ENCODE measurements around the gene FBRSL1. TPM values are rescaled to one million over a fixed set of nuclear protein-coding genes. Genes with fewer than 3 reads are reported as not detected.

The FBRSL1 gene
- total and polyA plus RNA-seq, 9 of the 15 experiments (the other 6 are each of a cell fraction or from before 2014, with no cell fraction given), result 0.24 to 129 (median 7.3) TPM

DNA sequence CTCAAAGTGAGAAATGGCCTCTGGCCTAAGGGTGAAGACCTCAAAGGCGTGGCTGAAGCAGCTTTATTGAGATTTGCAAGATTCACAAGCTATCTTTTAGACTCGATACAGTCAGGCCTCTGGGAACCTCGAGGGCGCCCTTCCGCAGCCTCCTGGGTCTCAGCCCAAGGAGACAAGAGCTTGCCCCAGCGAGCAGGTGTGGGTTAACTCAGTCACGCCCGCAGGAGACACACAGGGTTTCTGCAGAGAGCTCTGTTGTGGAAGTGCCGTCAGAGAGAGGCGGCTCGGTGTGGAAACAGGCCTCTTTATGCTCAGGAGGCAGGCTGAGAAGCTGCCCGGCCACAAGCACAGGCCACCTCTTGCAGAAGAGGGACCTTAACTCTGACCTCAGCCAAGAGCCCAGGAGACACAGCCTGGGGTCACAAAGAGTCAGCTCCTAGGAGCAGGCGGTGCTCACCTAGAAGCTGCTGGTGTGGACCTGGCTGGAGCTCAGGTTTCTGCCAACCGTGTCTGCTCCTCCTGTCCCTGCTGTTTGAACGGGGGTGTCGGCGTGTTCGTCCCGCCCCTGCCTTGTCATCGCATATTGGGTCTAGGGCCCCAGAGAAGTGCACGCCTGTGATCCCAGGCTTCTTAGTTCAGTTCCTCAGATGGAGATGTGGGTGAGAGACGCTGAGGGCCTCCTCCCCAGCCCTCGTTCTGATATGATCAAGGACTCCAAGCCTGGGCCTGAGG is 42.1 kb upstream of the FBRSL1 start:
- 13% methylated on average over 22 of the region's 23 CpGs for WGBS (ENCODE audit: insufficient coverage, low coverage, missing lambda C conversion rate)
- intact Hi-C loops (cut with micrococcal nuclease) (no loop called here), in situ Hi-C loops (cut with MboI) (no loop called here)
- no peak for TF ChIP-seq SMARCE1 (IDR thresholded peaks at IDR 0.05)
- TF ChIP-seq ZSCAN32 (CRISPR knock-in tag; IDR thresholded peaks at IDR 0.05), result no peak
- TF ChIP-seq ZNF696 (CRISPR knock-in tag; conservative IDR thresholded peaks at IDR 0.05), result no peak
- no peak for TF ChIP-seq ADNP (tag; IDR thresholded peaks at IDR 0.05)
- no peak for TF ChIP-seq MEF2A (IDR thresholded peaks at IDR 0.05; ENCODE audit: control insufficient read depth, low read depth, low read length)
- no peak for TF ChIP-seq ZNF830 (CRISPR knock-in tag; IDR thresholded peaks at IDR 0.05)
- TF ChIP-seq POLR2AphosphoS5 (IDR thresholded peaks at IDR 0.05; ENCODE audit: control insufficient read depth, insufficient read depth, low read depth, low read length), result no peak
- no peak for TF ChIP-seq PHF21A (IDR thresholded peaks at IDR 0.05; ENCODE audit: borderline replicate concordance, low read depth)
- no peak for TF ChIP-seq PML (IDR thresholded peaks at IDR 0.05; ENCODE audit: low read length)
- no peak for TF ChIP-seq CTBP1 (IDR thresholded peaks at IDR 0.05; ENCODE audit: borderline replicate concordance)
- no peak for TF ChIP-seq ELF4 (CRISPR knock-in tag; IDR thresholded peaks at IDR 0.05)
- TF ChIP-seq MCM7 (IDR thresholded peaks at IDR 0.05), result no peak
- TF ChIP-seq KLF6 (CRISPR knock-in tag; IDR thresholded peaks at IDR 0.05; ENCODE audit: borderline replicate concordance), result no peak
- TF ChIP-seq, protein P1, sequence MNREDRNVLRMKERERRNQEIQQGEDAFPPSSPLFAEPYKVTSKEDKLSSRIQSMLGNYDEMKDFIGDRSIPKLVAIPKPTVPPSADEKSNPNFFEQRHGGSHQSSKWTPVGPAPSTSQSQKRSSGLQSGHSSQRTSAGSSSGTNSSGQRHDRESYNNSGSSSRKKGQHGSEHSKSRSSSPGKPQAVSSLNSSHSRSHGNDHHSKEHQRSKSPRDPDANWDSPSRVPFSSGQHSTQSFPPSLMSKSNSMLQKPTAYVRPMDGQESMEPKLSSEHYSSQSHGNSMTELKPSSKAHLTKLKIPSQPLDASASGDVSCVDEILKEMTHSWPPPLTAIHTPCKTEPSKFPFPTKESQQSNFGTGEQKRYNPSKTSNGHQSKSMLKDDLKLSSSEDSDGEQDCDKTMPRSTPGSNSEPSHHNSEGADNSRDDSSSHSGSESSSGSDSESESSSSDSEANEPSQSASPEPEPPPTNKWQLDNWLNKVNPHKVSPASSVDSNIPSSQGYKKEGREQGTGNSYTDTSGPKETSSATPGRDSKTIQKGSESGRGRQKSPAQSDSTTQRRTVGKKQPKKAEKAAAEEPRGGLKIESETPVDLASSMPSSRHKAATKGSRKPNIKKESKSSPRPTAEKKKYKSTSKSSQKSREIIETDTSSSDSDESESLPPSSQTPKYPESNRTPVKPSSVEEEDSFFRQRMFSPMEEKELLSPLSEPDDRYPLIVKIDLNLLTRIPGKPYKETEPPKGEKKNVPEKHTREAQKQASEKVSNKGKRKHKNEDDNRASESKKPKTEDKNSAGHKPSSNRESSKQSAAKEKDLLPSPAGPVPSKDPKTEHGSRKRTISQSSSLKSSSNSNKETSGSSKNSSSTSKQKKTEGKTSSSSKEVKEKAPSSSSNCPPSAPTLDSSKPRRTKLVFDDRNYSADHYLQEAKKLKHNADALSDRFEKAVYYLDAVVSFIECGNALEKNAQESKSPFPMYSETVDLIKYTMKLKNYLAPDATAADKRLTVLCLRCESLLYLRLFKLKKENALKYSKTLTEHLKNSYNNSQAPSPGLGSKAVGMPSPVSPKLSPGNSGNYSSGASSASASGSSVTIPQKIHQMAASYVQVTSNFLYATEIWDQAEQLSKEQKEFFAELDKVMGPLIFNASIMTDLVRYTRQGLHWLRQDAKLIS (CRISPR knock-in tag; IDR thresholded peaks at IDR 0.05), result no peak
- no peak for TF ChIP-seq ZNF175 (CRISPR knock-in tag; IDR thresholded peaks at IDR 0.05; ENCODE audit: low read depth)
- TF ChIP-seq MBD1 (CRISPR knock-in tag; IDR thresholded peaks at IDR 0.05), result no peak
- no peak for ATAC-seq
- H3K4me1 ChIP-seq (replicated peaks in 1 of 2; ENCODE audit: control insufficient read depth in 2 of 2, insufficient read depth in 2 of 2, low read length in 2 of 2), result peaks cover 0 to 37% of the 10 kb centered on the region in 2 experiments; a peak in 3 of 5 replicates
- no peak overlapping the region for H3K4me3 ChIP-seq
- no peaks in the 10 kb centered on the region for H4K20me1 ChIP-seq (replicated peaks; ENCODE audit: control insufficient read depth, insufficient read depth, low read length)
- BruUV-seq (replicated peaks), result no TSS peak
- no peak for DNase-seq (ENCODE audit: extremely low read depth in 1 of 4, low spot score in 3 of 4)
- peaks cover 35 to 36% of the 10 kb centered on the region in 2 experiments; a peak in 4 of 5 replicates for H3K27me3 ChIP-seq (ENCODE audit: control insufficient read depth in 2 of 2, insufficient read depth in 2 of 2, low read length in 2 of 2)
- FAIRE-seq, result no peak
- H2AFZ ChIP-seq (ENCODE audit: low read depth, low read length), result no peak overlapping the region
- ChIA-PET POLR2A (interaction anchor here (0.8 kb wide), 1 partner anchor 9 kb away, joined by 3 read pairs; no protein-coding TSS in a partner anchor), CTCF (ENCODE audit: low intra/inter-chr PET ratio) (no interaction called here)
- no peaks in the 10 kb centered on the region for H3K36me3 ChIP-seq (ENCODE audit: control insufficient read depth, insufficient read depth, low read length)
- H3K9me3 ChIP-seq (replicated peaks; ENCODE audit: control insufficient read depth, insufficient read depth, low read depth, low read length), result peaks cover 2% of the 10 kb centered on the region; the same call in 1 of the 2 replicates
- H3K9me1 ChIP-seq (ENCODE audit: control insufficient read depth, insufficient read depth, low read length), result no peaks in the 10 kb centered on the region
- no peak overlapping the region for H3K27ac ChIP-seq (ENCODE audit: extremely low read depth, low read depth, low read length)
- no peak overlapping the region for H3K4me2 ChIP-seq (ENCODE audit: insufficient read depth, low read length)
- no peaks in the 10 kb centered on the region for H3K79me2 ChIP-seq (ENCODE audit: control insufficient read depth, insufficient read depth, low read length)
- no peak overlapping the region for H3K9ac ChIP-seq (ENCODE audit: insufficient read depth in 1 of 2, low read depth in 2 of 2, low read length in 2 of 2)
